HCT116 (cell line): ENCODE results near the gene NLRP7. TPM values are rescaled to one million over a fixed set of nuclear protein-coding genes. Genes with fewer than 3 reads are reported as not detected.
"Not testable (repeated sequence)": the region's sequence is repeated elsewhere in the genome, so short reads cannot be mapped to it uniquely, and the experiment has no call there.

ENCODE experiments used
- ATAC-seq: fragments of 200-7000 bp; cut with Tn5 transposase; 2 replicates; pipeline ENCODE4 v1.9.1; 2020; ENCODE audit warnings: mild to moderate bottlenecking, moderate library complexity
- BruUV-seq: library from RNA; stranded (reverse); fragments of 400-500 nt; replicated peaks from 2 replicates; lab custom pipeline; 2021; lab: Mats Ljungman, UMichigan
- CTCF ChIA-PET: fragments of 300-600 bp; sonication (Branson Sonifier 250); formaldehyde crosslinking; loops from one replicate; lab custom pipeline; 2021; ENCODE audit warnings: antibody characterized with exemption; lab: Charles Lee
- POLR2A ChIA-PET: fragments of 300-600, 350-600 bp; sonication (Branson Sonifier 250); formaldehyde crosslinking; loops from one replicate; lab custom pipeline; 2021; ENCODE audit warnings: antibody characterized with exemption; lab: Charles Lee
- RAD21 ChIA-PET, 2 experiments: fragments of 300-600 bp; sonication (Branson Sonifier 250); formaldehyde crosslinking; loops; one replicate each; lab custom pipeline; 2023; ENCODE audit warnings: low total read pairs in 2 of 2; ENCODE audit not compliant: uncharacterized antibody in 2 of 2, unreplicated experiment in 2 of 2, low non-redundant PET in 1 of 2; lab: Charles Lee
- DNase-seq: peaks from one replicate; pipeline ENCODE4 v3.0.0-alpha.2; 2010; ENCODE audit warnings: low read depth, low spot score
- H2AFZ ChIP-seq: fragments of 200-600 bp; shearing (Covaris generic), sonication (generic); 2 replicates; pipeline ENCODE4 v1.6.1; 2017; ENCODE audit warnings: low read depth, mixed run types, mixed read lengths, antibody characterized with exemption, low read length; ENCODE audit not compliant: poor library complexity, severe bottlenecking
- H3K27ac ChIP-seq: 2 replicates; pipeline ENCODE4 v1.5.1; 2012; ENCODE audit warnings: low read depth, low read length
- H3K27me3 ChIP-seq: fragments of 200-600 bp; sonication (generic); 2 replicates; pipeline ENCODE4 v1.6.1; 2016; ENCODE audit warnings: mixed run types, low read length, mixed read lengths; ENCODE audit not compliant: insufficient read depth
- H3K36me3 ChIP-seq, 2 experiments: fragments of 200-500 bp in 1 of 2; fragments of 200-600 bp in 1 of 2; sonication (Bioruptor generic) in 1 of 2; sonication (generic) in 1 of 2; 2 replicates each; pipeline versions ENCODE4 v1.5.1 to v1.6.1; 2014 to 2016; ENCODE audit warnings: low read length in 2 of 2, inconsistent platforms in 1 of 2, mixed read lengths in 1 of 2, mixed run types in 1 of 2; ENCODE audit not compliant: insufficient read depth in 2 of 2, control insufficient read depth in 1 of 2
- H3K4me1 ChIP-seq, 2 experiments: fragments of 200-600 bp in 1 of 2; sonication (generic) in 1 of 2; 2 replicates each; pipeline versions ENCODE4 v1.5.1 to v1.6.1; 2012 to 2017; ENCODE audit warnings: low read length in 2 of 2, inconsistent platforms in 1 of 2, mild to moderate bottlenecking in 1 of 2, mixed read lengths in 1 of 2, mixed run types in 1 of 2, moderate library complexity in 1 of 2; ENCODE audit not compliant: insufficient read depth in 2 of 2, control insufficient read depth in 1 of 2
- H3K4me2 ChIP-seq: fragments of 200-600 bp; sonication (generic); 2 replicates; pipeline ENCODE4 v1.6.1; 2017; ENCODE audit warnings: mixed run types, low read length, mixed read lengths
- H3K4me3 ChIP-seq, 2 experiments: fragments of 200-600 bp in 1 of 2; sonication (generic) in 1 of 2; replicated peaks in 1 of 2; 2 replicates each; pipeline ENCODE4 v1.5.1; 2011 to 2016; ENCODE audit warnings: low read length in 2 of 2, control low read depth in 1 of 2, low read depth in 1 of 2, mild to moderate bottlenecking in 1 of 2, mixed read lengths in 1 of 2, mixed run types in 1 of 2
- H3K79me2 ChIP-seq: fragments of 200-600 bp; sonication (generic); 2 replicates; pipeline ENCODE4 v1.6.1; 2017; ENCODE audit warnings: mild to moderate bottlenecking, mixed run types, low read length, moderate library complexity, mixed read lengths; ENCODE audit not compliant: insufficient read depth
- H3K9ac ChIP-seq: fragments of 200-600 bp; sonication (generic); 2 replicates; pipeline ENCODE4 v1.6.1; 2016; ENCODE audit warnings: low read length, mixed read lengths
- H3K9me2 ChIP-seq: fragments of 200-600 bp; sonication (generic), shearing (Covaris generic); 2 replicates; pipeline ENCODE4 v1.6.1; 2017; ENCODE audit warnings: mixed run types, mild to moderate bottlenecking, moderate library complexity; ENCODE audit not compliant: insufficient read depth
- H3K9me3 ChIP-seq, 2 experiments: fragments of 200-500 bp in 1 of 2; fragments of 200-600 bp in 1 of 2; sonication (Bioruptor generic) in 1 of 2; sonication (generic) in 1 of 2; 2 replicates each; pipeline ENCODE4 v1.6.1; 2014 to 2017; ENCODE audit warnings: low read length in 2 of 2, mixed read lengths in 2 of 2, inconsistent platforms in 1 of 2, low read depth in 1 of 2, mild to moderate bottlenecking in 1 of 2, mixed run types in 1 of 2, moderate library complexity in 1 of 2; ENCODE audit not compliant: control insufficient read depth in 1 of 2, insufficient read depth in 1 of 2
- H4K20me1 ChIP-seq: fragments of 200-600 bp; sonication (generic), shearing (Covaris generic); 2 replicates; pipeline ENCODE4 v1.6.1; 2017; ENCODE audit warnings: mixed run types, mild to moderate bottlenecking, moderate library complexity; ENCODE audit not compliant: insufficient read depth
- CEBPB ChIP-seq: IDR thresholded peaks from 2 replicates; pipeline ENCODE4 v1.6.1; 2012; ENCODE audit warnings: low read depth
- EGR1 ChIP-seq: IDR thresholded peaks from 2 replicates; pipeline ENCODE4 v1.6.1; 2012; ENCODE audit warnings: low read depth
- POLR2A ChIP-seq: IDR thresholded peaks from 2 replicates; pipeline ENCODE4 v1.7.0; 2011; ENCODE audit warnings: borderline replicate concordance; ENCODE audit not compliant: insufficient read depth, insufficient read length; ENCODE audit errors: extremely low read depth
- RAD21 ChIP-seq: IDR thresholded peaks from 2 replicates; pipeline ENCODE4 v1.6.1; 2012; ENCODE audit warnings: low read depth, mild to moderate bottlenecking
- SIN3A ChIP-seq: IDR thresholded peaks from 2 replicates; pipeline ENCODE4 v1.6.1; 2012; ENCODE audit warnings: low read depth
- SRF ChIP-seq: IDR thresholded peaks from 2 replicates; pipeline ENCODE4 v1.6.1; 2012; ENCODE audit warnings: low read depth
- intact Hi-C: fragments of 100-400 bp; cut with micrococcal nuclease; formaldehyde crosslinking; loops from 2 replicates; pipeline ENCODE4 v1.10.0; 2022
- total RNA-seq: library from RNA; stranded (reverse); gene quantifications from one replicate; pipeline ENCODE4 v1.2.1, GENCODE V29; 2021; ENCODE audit not compliant: unreplicated experiment

NLRP7 gene
- total RNA-seq, 1 experiment from 2014 or later = not detected

GRCh38 chr19:54896036-54896435 is 51.3 kb downstream of the NLRP7 start:
- no peak overlapping the region for H3K4me2 ChIP-seq
- H3K9me2 ChIP-seq = no peaks in the 10 kb centered on the region
- BruUV-seq = no TSS peak
- H3K27ac ChIP-seq = no peak overlapping the region
- H3K9ac ChIP-seq = no peak overlapping the region
- POLR2A ChIA-PET = no interaction called here
- DNase-seq (no peak), ATAC-seq (no peak)
- H3K36me3 ChIP-seq = no peaks in the 10 kb centered on the region
- H3K27me3 ChIP-seq = no peaks in the 10 kb centered on the region
- TF ChIP-seq SIN3A (no peak), RAD21 (no peak), POLR2A (no peak), EGR1 (no peak), SRF (no peak), CEBPB (no peak)
- H3K9me3 ChIP-seq = no peaks in the 10 kb centered on the region
- peaks cover 4 to 8% of the 10 kb centered on the region in 2 experiments; a peak in 3 of 4 replicates for H3K4me1 ChIP-seq
- no peak overlapping the region for H2AFZ ChIP-seq
- CTCF ChIA-PET = no interaction called here
- no peaks in the 10 kb centered on the region for H3K79me2 ChIP-seq
- intact Hi-C loops = no loop called here
- RAD21 ChIA-PET = no interaction called here
- no peak overlapping the region for H3K4me3 ChIP-seq
- no peaks in the 10 kb centered on the region for H4K20me1 ChIP-seq

GRCh38 chr19:54894106-54894505 is 53.2 kb downstream of the NLRP7 start:
- H3K79me2 ChIP-seq, intact Hi-C loops, H3K27me3 ChIP-seq, RAD21 ChIA-PET, H3K9ac ChIP-seq, H3K4me1 ChIP-seq, H2AFZ ChIP-seq, H3K9me3 ChIP-seq, H4K20me1 ChIP-seq, H3K27ac ChIP-seq, H3K36me3 ChIP-seq, H3K4me2 ChIP-seq, H3K9me2 ChIP-seq, ATAC-seq, BruUV-seq, DNase-seq, H3K4me3 ChIP-seq: not testable (repeated sequence)
- CTCF ChIA-PET = interaction anchor here (0.7 to 1.1 kb wide), 2 partner anchors 13 to 520 kb away, joined by 3 read pairs; no protein-coding TSS in a partner anchor
- POLR2A ChIA-PET = interaction anchor here (0.7 kb wide), 1 partner anchor 85 kb away, joined by 3 read pairs; no protein-coding TSS in a partner anchor
